ENCODE results near the gene TPT1. TPM values are rescaled to one million over a fixed set of nuclear protein-coding genes. Genes with fewer than 3 reads are reported as not detected.
A peak's percentile ranks its signal among the peaks of the same experiment; 100 is the strongest.

TPT1 gene
- total RNA-seq, 4 donors from 2014 or later = 1,985 to 5,244 (median 2,921) TPM

GRCh38 chr13:45374917-45375316, 33.9 kb upstream of the TPT1 start:
- Histone ChIP-seq H3K9me3 (no peaks in the 10 kb centered on the region), H3K36me3 (peaks cover 0 to 16% (median 4%) of the 10 kb centered on the region in 4 donors), H3K4me1 (peaks cover 10 to 12% (median 11%) of the 10 kb centered on the region in 4 donors), H3K27ac (replicated peaks in 1 of 4) (no peak overlapping the region), H3K27me3 (no peaks in the 10 kb centered on the region), H3K4me3 (no peak overlapping the region)
- 94% methylated on average over 3 of the region's 3 CpGs for WGBS
- no peak for DNase-seq (ENCODE audit: extremely low spot score)
- intact Hi-C loops (cut with DNase I) = loop anchor here (5.0 kb wide), 1 partner anchor 92 kb away; no protein-coding TSS in a partner anchor
- TF ChIP-seq POLR2AphosphoS5 (IDR thresholded peaks at IDR 0.05) (no peak), POLR2A (IDR thresholded peaks at IDR 0.05; ENCODE audit: low read depth) (no peak), EP300 (IDR thresholded peaks at IDR 0.05) (no peak)
- TF ChIP-seq, protein P1, sequence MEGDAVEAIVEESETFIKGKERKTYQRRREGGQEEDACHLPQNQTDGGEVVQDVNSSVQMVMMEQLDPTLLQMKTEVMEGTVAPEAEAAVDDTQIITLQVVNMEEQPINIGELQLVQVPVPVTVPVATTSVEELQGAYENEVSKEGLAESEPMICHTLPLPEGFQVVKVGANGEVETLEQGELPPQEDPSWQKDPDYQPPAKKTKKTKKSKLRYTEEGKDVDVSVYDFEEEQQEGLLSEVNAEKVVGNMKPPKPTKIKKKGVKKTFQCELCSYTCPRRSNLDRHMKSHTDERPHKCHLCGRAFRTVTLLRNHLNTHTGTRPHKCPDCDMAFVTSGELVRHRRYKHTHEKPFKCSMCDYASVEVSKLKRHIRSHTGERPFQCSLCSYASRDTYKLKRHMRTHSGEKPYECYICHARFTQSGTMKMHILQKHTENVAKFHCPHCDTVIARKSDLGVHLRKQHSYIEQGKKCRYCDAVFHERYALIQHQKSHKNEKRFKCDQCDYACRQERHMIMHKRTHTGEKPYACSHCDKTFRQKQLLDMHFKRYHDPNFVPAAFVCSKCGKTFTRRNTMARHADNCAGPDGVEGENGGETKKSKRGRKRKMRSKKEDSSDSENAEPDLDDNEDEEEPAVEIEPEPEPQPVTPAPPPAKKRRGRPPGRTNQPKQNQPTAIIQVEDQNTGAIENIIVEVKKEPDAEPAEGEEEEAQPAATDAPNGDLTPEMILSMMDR (IDR thresholded peaks at IDR 0.05) = no peak

DNA sequence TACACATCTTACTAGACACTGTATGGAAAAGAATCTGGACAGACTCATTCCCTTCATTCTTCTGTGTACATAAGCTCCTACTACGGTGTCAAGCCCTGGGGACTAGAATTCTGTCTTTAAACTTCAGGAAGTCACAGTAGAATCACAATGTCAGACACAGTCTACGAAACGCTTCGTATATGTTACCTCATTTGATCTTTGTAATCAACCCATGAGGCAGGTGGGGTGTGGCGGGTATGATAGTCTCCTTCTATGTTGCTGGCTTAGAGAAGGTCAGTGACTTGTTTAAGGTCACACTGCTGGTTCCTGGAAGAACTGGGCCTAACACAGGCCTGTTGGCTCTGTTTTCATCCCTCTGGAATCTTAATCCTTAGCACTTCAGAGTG, 32.2 kb upstream of the TPT1 start:
- no peak for DNase-seq (ENCODE audit: extremely low spot score)
- no peaks in the 10 kb centered on the region for H3K9me3 ChIP-seq
- WGBS = 91% methylated on average over 5 of the region's 5 CpGs
- H3K4me1 ChIP-seq = peaks cover 15 to 23% (median 17%) of the 10 kb centered on the region in 4 donors
- no peak overlapping the region for H3K27ac ChIP-seq (replicated peaks in 1 of 4)
- no peak overlapping the region for H3K4me3 ChIP-seq
- H3K36me3 ChIP-seq = peaks cover 0 to 16% (median 6%) of the 10 kb centered on the region in 4 donors
- no peaks in the 10 kb centered on the region for H3K27me3 ChIP-seq
- intact Hi-C loops (cut with DNase I) = loop anchor here (5.0 kb wide), 1 partner anchor 94 kb away; no protein-coding TSS in a partner anchor
- TF ChIP-seq, protein P1 (IDR thresholded peaks at IDR 0.05) = no peak
- no peak for TF ChIP-seq EP300 (IDR thresholded peaks at IDR 0.05)
- no peak for TF ChIP-seq POLR2A (IDR thresholded peaks at IDR 0.05; ENCODE audit: low read depth)
- no peak for TF ChIP-seq POLR2AphosphoS5 (IDR thresholded peaks at IDR 0.05)

GRCh38 chr13:45372189-45373161, 31.5 kb upstream of the TPT1 start:
- intact Hi-C loops (cut with DNase I) = loop anchor here (5.0 kb wide), 1 partner anchor 95 kb away; no protein-coding TSS in a partner anchor
- WGBS = 79% methylated on average over 24 of the region's 24 CpGs

DNA sequence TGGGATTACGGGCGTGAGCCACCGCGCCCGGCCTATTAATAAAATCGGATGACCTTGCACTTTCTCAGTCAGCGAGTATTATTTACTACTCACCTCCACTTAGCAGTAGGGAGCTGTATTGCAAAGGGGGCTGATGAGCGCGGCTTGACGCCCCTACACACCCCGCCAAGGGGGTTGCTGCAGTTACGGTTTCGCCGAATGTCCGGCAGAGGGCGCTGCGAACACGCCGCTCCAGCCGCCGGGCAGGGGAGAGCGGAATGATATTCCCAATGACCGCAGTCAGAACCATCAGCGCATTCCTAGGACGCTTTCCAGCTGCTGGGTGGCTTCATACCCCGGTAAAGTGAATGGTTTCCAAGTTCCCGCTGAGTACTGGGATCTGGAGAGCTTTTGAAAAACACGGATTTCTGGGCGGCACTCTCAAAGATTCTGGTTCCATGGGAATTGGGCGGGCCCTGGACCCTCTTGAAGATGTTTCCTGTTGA, 30.0 kb upstream of the TPT1 start:
- Histone ChIP-seq H3K4me3 (peak overlapping the region; percentile 3 to 39 (median 21)), H3K4me1 (peaks cover 15 to 24% (median 17%) of the 10 kb centered on the region in 4 donors), H3K9me3 (no peaks in the 10 kb centered on the region), H3K36me3 (peaks cover 0 to 16% (median 6%) of the 10 kb centered on the region in 4 donors), H3K27me3 (no peaks in the 10 kb centered on the region), H3K27ac (replicated peaks in 1 of 4) (peak overlapping the region in 2 of 4 donors; percentile 35 to 36)
- intact Hi-C loops (cut with DNase I) = loop anchor here (5.0 kb wide), 1 partner anchor 96 kb away; no protein-coding TSS in a partner anchor
- WGBS = 26% methylated on average over 27 of the region's 30 CpGs
- no peak for DNase-seq (ENCODE audit: extremely low spot score)
- no peak for TF ChIP-seq EP300 (IDR thresholded peaks at IDR 0.05)
- peak; percentile 48 to 67 for TF ChIP-seq POLR2AphosphoS5 (IDR thresholded peaks at IDR 0.05)
- TF ChIP-seq, protein P1 (IDR thresholded peaks at IDR 0.05) = peak in 2 of 3 experiments; percentile 78 to 91
- no peak for TF ChIP-seq POLR2A (IDR thresholded peaks at IDR 0.05; ENCODE audit: low read depth)

More at GRCh38 chr13:45372189-45373161, 31.5 kb upstream of the TPT1 start:
- Histone ChIP-seq H3K4me3 (no peak overlapping the region), H3K4me1 (peaks cover 15 to 24% (median 17%) of the 10 kb centered on the region in 4 donors), H3K36me3 (peaks cover 0 to 16% (median 6%) of the 10 kb centered on the region in 4 donors), H3K9me3 (no peaks in the 10 kb centered on the region), H3K27me3 (no peaks in the 10 kb centered on the region), H3K27ac (replicated peaks in 1 of 4) (no peak overlapping the region)
- TF ChIP-seq POLR2A (IDR thresholded peaks at IDR 0.05; ENCODE audit: low read depth) = no peak
- no peak for TF ChIP-seq POLR2AphosphoS5 (IDR thresholded peaks at IDR 0.05)
- DNase-seq (ENCODE audit: extremely low spot score) = no peak

DNA sequence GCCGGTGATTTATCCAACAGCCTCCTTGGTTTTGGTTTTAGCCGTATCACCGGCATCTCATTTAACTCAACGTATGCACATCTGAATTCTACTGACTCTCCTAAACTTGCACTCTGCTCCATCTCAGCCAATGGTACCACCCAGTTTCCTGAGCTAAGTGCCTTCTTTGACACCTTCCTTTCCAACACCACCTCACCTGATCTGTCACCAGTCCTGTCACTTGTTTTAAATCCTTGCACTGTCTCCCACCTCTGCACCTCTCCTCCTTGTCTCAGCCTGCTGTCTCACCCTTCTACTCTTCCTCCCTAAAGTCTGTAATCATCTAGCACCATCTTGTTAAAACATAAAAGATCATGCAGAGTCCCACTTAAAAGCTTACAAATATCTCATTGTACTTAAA, 28.1 kb upstream of the TPT1 start:
- TF ChIP-seq, protein P1 (IDR thresholded peaks at IDR 0.05) = no peak
- TF ChIP-seq POLR2AphosphoS5 (IDR thresholded peaks at IDR 0.05) (no peak), EP300 (IDR thresholded peaks at IDR 0.05) (no peak), POLR2A (IDR thresholded peaks at IDR 0.05; ENCODE audit: low read depth) (no peak)
- intact Hi-C loops (cut with DNase I) = no loop called here
- Histone ChIP-seq H3K27me3 (no peaks in the 10 kb centered on the region), H3K9me3 (no peaks in the 10 kb centered on the region), H3K4me1 (peaks cover 15 to 24% (median 17%) of the 10 kb centered on the region in 4 donors), H3K4me3 (no peak overlapping the region), H3K36me3 (peaks cover 0 to 25% (median 6%) of the 10 kb centered on the region in 4 donors), H3K27ac (replicated peaks in 1 of 4) (no peak overlapping the region)
- DNase-seq (ENCODE audit: extremely low spot score) = no peak
- WGBS = 95% methylated on average over 4 of the region's 4 CpGs

Data from esophagus muscularis mucosa (tissue), 4 donors.